Right lobe of liver (tissue), 6 donors: ENCODE results near the gene DCAF12. TPM values are rescaled to one million over a fixed set of nuclear protein-coding genes. Genes with fewer than 3 reads are reported as not detected.
A peak's percentile ranks its signal among the peaks of the same experiment; 100 is the strongest.

Experiments used
- ATAC-seq, 4 donors: fragments of 200-7000 bp; cut with Tn5 transposase; one replicate each; pipeline ENCODE4 v1.9.1; 2020; ENCODE audit warnings: mild to moderate bottlenecking in 4 of 4, moderate library complexity in 4 of 4
- DNase-seq, 3 donors: peaks; one replicate each; pipeline ENCODE4 v3.0.0-alpha.2; 2020
- H3K27ac ChIP-seq, 3 donors: fragments of 200-600 bp; one replicate each; pipeline ENCODE4 v1.8.0; 2022
- H3K27me3 ChIP-seq, 2 donors: fragments of 200-600 bp; one replicate each; pipeline ENCODE4 v1.8.0; 2022
- H3K36me3 ChIP-seq, 4 donors: fragments of 200-600 bp; sonication (generic) in 1 of 4; one replicate each; pipeline versions ENCODE4 v1.5.1 to v1.8.0; 2017 to 2022; ENCODE audit warnings: control low read depth in 1 of 4
- H3K4me1 ChIP-seq, 4 donors: fragments of 200-600 bp; sonication (generic) in 1 of 4; one replicate each; pipeline versions ENCODE4 v1.5.1 to v1.8.0; 2017 to 2022; ENCODE audit warnings: control low read depth in 1 of 4
- H3K4me3 ChIP-seq, 3 donors: fragments of 200-600 bp; one replicate each; pipeline ENCODE4 v1.8.0; 2022
- H3K9me3 ChIP-seq, 4 donors: fragments of 200-600 bp; sonication (generic) in 1 of 4; one replicate each; pipeline versions ENCODE4 v1.5.1 to v1.8.0; 2017 to 2022; ENCODE audit warnings: control low read depth in 1 of 4
- POLR2A ChIP-seq: fragments of 450-650 bp; IDR thresholded peaks from one replicate; pipeline ENCODE4 v1.6.1; 2017; ENCODE audit warnings: antibody characterized with exemption, mild to moderate bottlenecking
- WGBS: methylation state at CpG from one replicate; pipeline ENCODE4 v1.1.6; 2018; ENCODE audit warnings: low coverage, low lambda C conversion rate; ENCODE audit not compliant: insufficient coverage; ENCODE audit errors: missing lambda C conversion rate; 5-methylcytosine and 5-hydroxymethylcytosine counted together
- intact Hi-C, 2 donors: fragments of 100-400 bp; cut with DNase I; formaldehyde crosslinking; loops; one replicate each; pipeline versions ENCODE4 v1.11.2 to v1.14.1; 2022
- total RNA-seq, 6 experiments: library from RNA; depleted of rRNA in 2 of 6; stranded (reverse); fragments of >200 nt in 2 of 6; fragmentation: NEBNext Ultra II Directional in 3 of 6; extraction: Animal tissue kit (Norgen Biotek cat#: 25700) in 3 of 6; gene quantifications; one replicate each; pipeline versions ENCODE4 v1.1.0 to v1.2.4, GENCODE V29; 2016 to 2023
- TF ChIP-seq, protein P1 (sequence below), 4 donors: fragments of 200-600 bp in 3 of 4; fragments of 450-650 bp in 1 of 4; IDR thresholded peaks; one replicate each; pipeline versions ENCODE4 v1.5.1 to v1.8.0; 2016 to 2022; ENCODE audit warnings: antibody characterized with exemption in 4 of 4, mild to moderate bottlenecking in 2 of 4
- donor health status: DM: no; HTN: yes; CAD: no.
- donor health status: DM: no; HTN: no; CAD: no.
- donor health status: DM: no; HTN: no; CAD: no.
- donor health status: DM: no; HTN: yes; CAD: no.
- donor health status: DM: no; HTN: yes; CAD: no.

The DCAF12 gene
- total RNA-seq, 6 experiments from 2014 or later: 14.9 to 21.0 (median 17.5) TPM

DNA sequence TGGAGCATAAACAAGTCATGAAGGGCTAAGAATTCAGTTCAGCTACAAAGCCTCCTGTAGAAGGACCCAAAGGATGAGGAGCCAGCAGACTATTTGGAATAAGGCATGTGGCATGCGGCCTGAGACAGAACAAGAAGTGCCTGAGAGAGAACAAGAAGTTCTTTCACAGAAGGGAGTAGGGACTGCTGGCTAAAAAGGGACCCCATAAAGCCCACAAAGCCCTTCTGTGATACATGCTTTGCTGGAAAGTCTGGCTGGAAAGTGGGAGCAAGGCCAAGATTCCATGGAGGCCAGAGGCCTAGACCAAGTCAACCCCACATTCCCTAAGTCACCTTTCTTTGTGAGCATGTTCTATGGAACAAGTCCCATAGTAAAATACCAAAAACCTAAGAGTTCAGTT, 41.9 kb downstream of the DCAF12 start:
- Histone ChIP-seq H3K9me3 (no peaks in the 10 kb centered on the region), H3K36me3 (peaks cover 8 to 31% (median 13%) of the 10 kb centered on the region in 4 donors), H3K4me1 (no peaks in the 10 kb centered on the region), H3K4me3 (no peak overlapping the region), H3K27ac (no peak overlapping the region), H3K27me3 (no peaks in the 10 kb centered on the region)
- ATAC-seq: peak in 2 of 4 donors; percentile 14 to 50
- intact Hi-C loops: no loop called here
- no CpG with 5 or more reads among the region's 1 CpG for WGBS
- peak in 1 of 3 donors; percentile 6 for DNase-seq
- TF ChIP-seq POLR2A: no peak
- TF ChIP-seq, protein P1, sequence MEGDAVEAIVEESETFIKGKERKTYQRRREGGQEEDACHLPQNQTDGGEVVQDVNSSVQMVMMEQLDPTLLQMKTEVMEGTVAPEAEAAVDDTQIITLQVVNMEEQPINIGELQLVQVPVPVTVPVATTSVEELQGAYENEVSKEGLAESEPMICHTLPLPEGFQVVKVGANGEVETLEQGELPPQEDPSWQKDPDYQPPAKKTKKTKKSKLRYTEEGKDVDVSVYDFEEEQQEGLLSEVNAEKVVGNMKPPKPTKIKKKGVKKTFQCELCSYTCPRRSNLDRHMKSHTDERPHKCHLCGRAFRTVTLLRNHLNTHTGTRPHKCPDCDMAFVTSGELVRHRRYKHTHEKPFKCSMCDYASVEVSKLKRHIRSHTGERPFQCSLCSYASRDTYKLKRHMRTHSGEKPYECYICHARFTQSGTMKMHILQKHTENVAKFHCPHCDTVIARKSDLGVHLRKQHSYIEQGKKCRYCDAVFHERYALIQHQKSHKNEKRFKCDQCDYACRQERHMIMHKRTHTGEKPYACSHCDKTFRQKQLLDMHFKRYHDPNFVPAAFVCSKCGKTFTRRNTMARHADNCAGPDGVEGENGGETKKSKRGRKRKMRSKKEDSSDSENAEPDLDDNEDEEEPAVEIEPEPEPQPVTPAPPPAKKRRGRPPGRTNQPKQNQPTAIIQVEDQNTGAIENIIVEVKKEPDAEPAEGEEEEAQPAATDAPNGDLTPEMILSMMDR (IDR thresholded peaks at IDR 0.05): no peak

DNA sequence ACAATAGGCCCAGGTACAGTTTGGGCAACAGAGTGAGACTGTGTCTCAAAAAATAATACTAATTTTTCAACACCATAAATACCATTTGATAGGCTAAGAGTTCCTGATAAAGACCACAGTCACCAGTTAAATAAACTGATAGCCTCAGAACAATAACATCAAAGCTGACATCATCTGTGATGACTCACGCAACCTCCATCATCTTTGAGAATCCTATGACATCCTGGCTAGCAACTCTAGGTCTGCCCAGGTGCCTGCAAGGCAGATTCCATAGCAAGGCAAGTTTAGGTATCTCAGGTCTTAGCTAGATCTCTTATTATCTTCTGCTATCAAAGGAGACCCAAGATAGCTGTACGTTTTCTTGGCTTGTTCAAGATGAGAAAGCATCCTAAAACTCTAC, 47.3 kb downstream of the DCAF12 start:
- no peak for TF ChIP-seq POLR2A
- TF ChIP-seq, protein P1 (IDR thresholded peaks at IDR 0.05): no peak
- H3K4me1 ChIP-seq: peaks cover 0 to 1% (median 0%) of the 10 kb centered on the region in 4 donors
- no peak overlapping the region for H3K4me3 ChIP-seq
- 92% methylated on average over 2 of the region's 2 CpGs for WGBS
- DNase-seq (no peak), ATAC-seq (peak in 1 of 4 donors; percentile 33)
- H3K27me3 ChIP-seq: no peaks in the 10 kb centered on the region
- no peak overlapping the region for H3K27ac ChIP-seq
- intact Hi-C loops: no loop called here
- no peaks in the 10 kb centered on the region for H3K9me3 ChIP-seq
- no peaks in the 10 kb centered on the region for H3K36me3 ChIP-seq

DNA sequence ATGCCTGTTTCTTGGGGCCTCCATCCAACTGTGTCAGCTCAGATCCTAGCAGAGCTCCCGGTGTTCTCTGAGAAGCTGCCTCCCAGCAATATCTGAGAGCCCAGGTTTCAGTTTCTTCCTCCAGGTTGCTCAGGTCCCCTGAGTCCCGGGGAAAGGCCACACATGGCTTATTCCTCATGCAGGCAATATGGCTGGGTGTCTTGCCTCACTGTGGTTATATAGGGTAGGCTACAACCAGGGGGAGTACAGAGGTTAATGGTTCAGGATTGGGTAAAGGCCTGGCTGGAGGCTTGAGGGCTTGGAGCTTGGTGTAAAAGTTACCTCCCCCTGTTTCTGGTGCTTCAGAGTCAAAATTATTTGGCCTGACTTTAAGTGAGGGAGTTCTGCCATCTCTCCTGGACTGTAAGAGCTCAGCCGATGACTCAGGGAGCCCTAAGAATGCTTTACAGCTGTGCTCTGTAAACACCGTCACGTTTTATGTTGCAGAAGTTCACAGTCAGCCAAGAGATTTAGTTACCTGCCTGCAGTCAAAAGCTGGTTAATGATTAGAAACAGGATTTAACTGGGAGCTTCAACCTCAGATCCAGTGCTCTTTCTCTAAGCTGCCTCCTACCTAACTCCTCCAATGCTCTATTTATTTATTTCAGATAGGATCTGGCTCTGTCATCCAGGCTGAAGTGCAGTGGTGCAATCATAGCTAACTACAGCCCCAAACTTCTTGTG, 53.5 kb downstream of the DCAF12 start:
- DNase-seq (peak in 2 of 3 donors; percentile 27 to 51), ATAC-seq (peak; percentile 92 to 93 (median 92))
- TF ChIP-seq, protein P1 (IDR thresholded peaks at IDR 0.05): no peak
- no peak for TF ChIP-seq POLR2A
- 20% methylated on average over 2 of the region's 5 CpGs for WGBS
- peak overlapping the region in 2 of 3 donors; percentile 10 to 39 for H3K27ac ChIP-seq
- no peaks in the 10 kb centered on the region for H3K9me3 ChIP-seq
- H3K4me1 ChIP-seq: peaks cover 0 to 10% (median 4%) of the 10 kb centered on the region in 4 donors
- intact Hi-C loops: no loop called here
- H3K4me3 ChIP-seq: no peak overlapping the region
- H3K27me3 ChIP-seq: no peaks in the 10 kb centered on the region
- no peaks in the 10 kb centered on the region for H3K36me3 ChIP-seq

DNA sequence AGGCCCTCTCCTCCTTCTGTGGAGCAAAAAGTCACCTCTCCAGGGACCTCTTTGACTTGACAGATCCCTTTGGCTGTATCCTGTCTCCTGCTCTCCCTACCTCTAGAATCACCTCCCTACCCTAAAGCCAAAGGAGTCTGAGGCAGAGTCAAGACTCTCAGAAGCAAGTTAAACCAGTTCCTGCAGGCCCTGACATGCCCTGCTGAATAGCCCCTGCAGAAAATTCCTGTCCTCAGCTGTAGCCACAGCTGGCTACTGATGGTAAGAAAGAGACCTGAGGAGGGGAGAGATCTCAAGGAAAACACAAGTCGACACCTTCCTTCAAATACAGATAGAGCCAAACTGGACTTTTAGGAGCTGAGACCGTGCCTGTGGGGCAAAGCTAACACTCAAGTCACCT, 54.1 kb downstream of the DCAF12 start:
- 83% methylated on average over 2 of the region's 2 CpGs for WGBS
- intact Hi-C loops: no loop called here
- Histone ChIP-seq H3K9me3 (no peaks in the 10 kb centered on the region), H3K4me1 (peaks cover 0 to 10% (median 4%) of the 10 kb centered on the region in 4 donors), H3K27me3 (no peaks in the 10 kb centered on the region), H3K36me3 (no peaks in the 10 kb centered on the region), H3K27ac (peak overlapping the region in 1 of 3 donors; percentile 39), H3K4me3 (no peak overlapping the region)
- no peak for TF ChIP-seq POLR2A
- TF ChIP-seq, protein P1 (IDR thresholded peaks at IDR 0.05): no peak
- ATAC-seq (no peak), DNase-seq (no peak)
